HepG2 (cell line): Measurements from ENCODE around the gene RSPH4A. TPM values are rescaled to one million over a fixed set of nuclear protein-coding genes. Genes with fewer than 3 reads are reported as not detected.

Experiments used
- AKAP8 ChIP-seq: sonication (generic); formaldehyde crosslinking; IDR thresholded peaks from 2 replicates; pipeline ENCODE4 v1.5.1; 2020; ENCODE audit warnings: mild to moderate bottlenecking, missing genetic modification reagents
- ATAD3A ChIP-seq: sonication (generic); formaldehyde crosslinking; IDR thresholded peaks from 2 replicates; pipeline ENCODE4 v1.4.0; 2020; ENCODE audit warnings: missing genetic modification reagents
- FOXK2 ChIP-seq: fragments of 450-650 bp; IDR thresholded peaks from 2 replicates; pipeline ENCODE4 v1.6.1; 2016
- HDAC1 ChIP-seq: sonication (generic); formaldehyde crosslinking; IDR thresholded peaks from 2 replicates; pipeline ENCODE4 v1.5.1; 2020; ENCODE audit warnings: mild to moderate bottlenecking, missing genetic modification reagents
- JUND ChIP-seq: sonication (generic); formaldehyde crosslinking; IDR thresholded peaks from 2 replicates; pipeline ENCODE4 v1.8.0; 2022; ENCODE audit warnings: mild to moderate bottlenecking, missing genetic modification reagents
- NR2F6 ChIP-seq, 2 experiments: IDR thresholded peaks; 2 replicates each; pipeline ENCODE4 v1.6.1; 2016; ENCODE audit warnings: antibody characterized with exemption in 1 of 2, mild to moderate bottlenecking in 1 of 2
- PHF21A ChIP-seq: sonication (generic); formaldehyde crosslinking; IDR thresholded peaks from 2 replicates; pipeline ENCODE4 v1.5.0; 2020; ENCODE audit warnings: mild to moderate bottlenecking, missing genetic modification reagents
- TIGD3 ChIP-seq: sonication (generic); formaldehyde crosslinking; IDR thresholded peaks from 2 replicates; pipeline ENCODE4 v1.5.1; 2020; ENCODE audit warnings: mild to moderate bottlenecking, missing genetic modification reagents, borderline replicate concordance
- TRIM24 ChIP-seq: sonication (generic); formaldehyde crosslinking; IDR thresholded peaks from 2 replicates; pipeline ENCODE4 v1.8.0; 2022; ENCODE audit warnings: mild to moderate bottlenecking, missing genetic modification reagents
- ZBTB43 ChIP-seq: sonication (generic); formaldehyde crosslinking; conservative IDR thresholded peaks from 2 replicates; pipeline ENCODE4 v1.4.0; 2020; ENCODE audit warnings: missing genetic modification reagents
- ZNF124 ChIP-seq: sonication (generic); formaldehyde crosslinking; IDR thresholded peaks from 2 replicates; pipeline ENCODE4 v1.4.0; 2020; ENCODE audit warnings: missing genetic modification reagents
- ZNF17 ChIP-seq: sonication (generic); formaldehyde crosslinking; IDR thresholded peaks from 2 replicates; pipeline ENCODE4 v1.5.0; 2020; ENCODE audit warnings: mild to moderate bottlenecking, missing genetic modification reagents
- ZNF577 ChIP-seq: sonication (generic); formaldehyde crosslinking; IDR thresholded peaks from 2 replicates; pipeline ENCODE4 v1.4.0; 2020; ENCODE audit warnings: mild to moderate bottlenecking, low read depth, missing genetic modification reagents, borderline replicate concordance
- ZNF703 ChIP-seq: sonication (generic); formaldehyde crosslinking; IDR thresholded peaks from 2 replicates; pipeline ENCODE4 v1.5.1; 2020; ENCODE audit warnings: missing genetic modification reagents, mild to moderate bottlenecking, moderate library complexity, borderline replicate concordance
- polyA plus RNA-seq, 8 experiments: library from polyadenylated mRNA; depleted of rRNA in 3 of 8; stranded (reverse) in 7 of 8; unstranded in 1 of 8; fragments of >200 nt; fragmentation: Illumina TruSeq in 4 of 8; extraction: Trizol in 4 of 8; gene quantifications; 2 replicates each; pipeline versions ENCODE4 v1.2.1 to v1.2.3, GENCODE V29; 2011 to 2016; ENCODE audit warnings: low read depth in 4 of 8, missing spikeins in 1 of 8, mixed read lengths in 1 of 8; ENCODE audit not compliant: insufficient read depth in 1 of 8
- total RNA-seq, 5 experiments: library from RNA; depleted of rRNA; stranded (reverse); fragments of >200 nt; fragmentation: Illumina TruSeq; extraction: Trizol; gene quantifications; 2 replicates each; pipeline ENCODE4 v1.2.3, GENCODE V29; 2016; ENCODE audit warnings: low read depth in 1 of 5
- TF ChIP-seq, protein P1 (sequence below): sonication (generic); formaldehyde crosslinking; IDR thresholded peaks from 2 replicates; pipeline ENCODE4 v1.4.0; 2020; ENCODE audit warnings: mild to moderate bottlenecking, missing genetic modification reagents, borderline replicate concordance
- TF ChIP-seq, protein P2 (sequence below): sonication (generic); formaldehyde crosslinking; IDR thresholded peaks from 2 replicates; pipeline ENCODE4 v1.5.0; 2020; ENCODE audit warnings: mild to moderate bottlenecking, missing genetic modification reagents
- TF ChIP-seq, protein P3 (sequence below): sonication (generic); formaldehyde crosslinking; IDR thresholded peaks from 2 replicates; pipeline ENCODE4 v1.5.1; 2020; ENCODE audit warnings: missing genetic modification reagents, mild to moderate bottlenecking, borderline replicate concordance

The RSPH4A gene
- total and polyA plus RNA-seq, 2 of the 13 experiments (the other 11 are each of a cell fraction or from before 2014, with no cell fraction given) = 0.24 to 0.40 TPM

DNA sequence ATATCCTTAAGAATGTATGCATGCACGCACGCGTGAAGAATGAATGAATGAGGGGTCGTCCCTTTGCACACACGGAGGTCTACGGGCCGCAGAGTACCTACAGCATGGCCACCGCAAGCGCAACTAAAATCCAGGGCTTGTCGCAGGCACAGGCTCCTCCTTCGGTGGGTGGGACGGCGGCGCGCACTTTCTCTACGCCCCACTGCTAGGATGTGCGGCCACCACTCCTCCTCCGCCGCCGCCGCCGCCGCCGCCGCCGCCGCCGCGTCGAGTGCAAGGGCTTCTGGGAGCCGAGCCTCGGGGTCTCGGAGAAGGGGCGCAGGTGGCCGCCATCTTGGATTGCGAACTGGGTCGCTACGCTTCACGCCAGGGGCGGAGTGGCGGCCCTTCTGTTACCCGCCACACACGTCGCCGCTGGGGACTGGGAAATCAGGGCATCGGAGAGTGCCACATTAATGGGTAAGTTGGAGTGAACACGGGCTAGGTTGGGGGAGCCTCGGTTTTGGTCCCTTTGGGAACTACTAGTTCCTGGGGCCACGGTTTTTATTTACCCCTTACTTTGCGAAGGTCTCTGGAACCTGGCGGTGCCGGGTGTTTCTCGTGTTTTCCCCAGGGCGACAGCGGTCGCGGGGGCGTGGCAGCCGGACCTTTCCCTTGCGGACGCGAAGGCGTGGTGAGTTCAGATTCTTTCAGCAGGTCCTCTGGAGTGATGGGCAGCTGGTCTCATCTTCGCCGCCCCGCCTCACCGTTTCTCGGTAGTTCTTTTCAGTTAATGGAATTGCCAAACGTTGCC, 64.8 kb downstream of the RSPH4A start, which contains the start of gene KPNA5 (continued):
- peak; percentile 77 for TF ChIP-seq ZBTB43 (CRISPR knock-in tag)
- no peak for TF ChIP-seq TIGD3 (CRISPR knock-in tag)
- TF ChIP-seq, protein P1, sequence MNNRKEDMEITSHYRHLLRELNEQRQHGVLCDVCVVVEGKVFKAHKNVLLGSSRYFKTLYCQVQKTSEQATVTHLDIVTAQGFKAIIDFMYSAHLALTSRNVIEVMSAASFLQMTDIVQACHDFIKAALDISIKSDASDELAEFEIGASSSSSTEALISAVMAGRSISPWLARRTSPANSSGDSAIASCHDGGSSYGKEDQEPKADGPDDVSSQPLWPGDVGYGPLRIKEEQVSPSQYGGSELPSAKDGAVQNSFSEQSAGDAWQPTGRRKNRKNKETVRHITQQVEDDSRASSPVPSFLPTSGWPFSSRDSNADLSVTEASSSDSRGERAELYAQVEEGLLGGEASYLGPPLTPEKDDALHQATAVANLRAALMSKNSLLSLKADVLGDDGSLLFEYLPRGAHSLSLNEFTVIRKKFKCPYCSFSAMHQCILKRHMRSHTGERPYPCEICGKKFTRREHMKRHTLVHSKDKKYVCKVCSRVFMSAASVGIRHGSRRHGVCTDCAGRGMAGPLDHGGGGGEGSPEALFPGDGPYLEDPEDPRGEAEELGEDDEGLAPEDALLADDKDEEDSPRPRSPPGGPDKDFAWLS (CRISPR knock-in tag) = peak; percentile 70; the same call in 1 of the 2 replicates
- TF ChIP-seq TRIM24 (CRISPR knock-in tag) = no peak
- peak; percentile 87 for TF ChIP-seq PHF21A
- no peak for TF ChIP-seq ZNF577 (CRISPR knock-in tag)
- TF ChIP-seq ZNF17 (CRISPR knock-in tag) = no peak
- no peak for TF ChIP-seq FOXK2
- TF ChIP-seq, protein P2, sequence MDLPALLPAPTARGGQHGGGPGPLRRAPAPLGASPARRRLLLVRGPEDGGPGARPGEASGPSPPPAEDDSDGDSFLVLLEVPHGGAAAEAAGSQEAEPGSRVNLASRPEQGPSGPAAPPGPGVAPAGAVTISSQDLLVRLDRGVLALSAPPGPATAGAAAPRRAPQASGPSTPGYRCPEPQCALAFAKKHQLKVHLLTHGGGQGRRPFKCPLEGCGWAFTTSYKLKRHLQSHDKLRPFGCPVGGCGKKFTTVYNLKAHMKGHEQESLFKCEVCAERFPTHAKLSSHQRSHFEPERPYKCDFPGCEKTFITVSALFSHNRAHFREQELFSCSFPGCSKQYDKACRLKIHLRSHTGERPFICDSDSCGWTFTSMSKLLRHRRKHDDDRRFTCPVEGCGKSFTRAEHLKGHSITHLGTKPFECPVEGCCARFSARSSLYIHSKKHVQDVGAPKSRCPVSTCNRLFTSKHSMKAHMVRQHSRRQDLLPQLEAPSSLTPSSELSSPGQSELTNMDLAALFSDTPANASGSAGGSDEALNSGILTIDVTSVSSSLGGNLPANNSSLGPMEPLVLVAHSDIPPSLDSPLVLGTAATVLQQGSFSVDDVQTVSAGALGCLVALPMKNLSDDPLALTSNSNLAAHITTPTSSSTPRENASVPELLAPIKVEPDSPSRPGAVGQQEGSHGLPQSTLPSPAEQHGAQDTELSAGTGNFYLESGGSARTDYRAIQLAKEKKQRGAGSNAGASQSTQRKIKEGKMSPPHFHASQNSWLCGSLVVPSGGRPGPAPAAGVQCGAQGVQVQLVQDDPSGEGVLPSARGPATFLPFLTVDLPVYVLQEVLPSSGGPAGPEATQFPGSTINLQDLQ (CRISPR knock-in tag) = peak; percentile 82
- TF ChIP-seq JUND (CRISPR knock-in tag) = no peak
- TF ChIP-seq ZNF703 = no peak
- TF ChIP-seq, protein P3, sequence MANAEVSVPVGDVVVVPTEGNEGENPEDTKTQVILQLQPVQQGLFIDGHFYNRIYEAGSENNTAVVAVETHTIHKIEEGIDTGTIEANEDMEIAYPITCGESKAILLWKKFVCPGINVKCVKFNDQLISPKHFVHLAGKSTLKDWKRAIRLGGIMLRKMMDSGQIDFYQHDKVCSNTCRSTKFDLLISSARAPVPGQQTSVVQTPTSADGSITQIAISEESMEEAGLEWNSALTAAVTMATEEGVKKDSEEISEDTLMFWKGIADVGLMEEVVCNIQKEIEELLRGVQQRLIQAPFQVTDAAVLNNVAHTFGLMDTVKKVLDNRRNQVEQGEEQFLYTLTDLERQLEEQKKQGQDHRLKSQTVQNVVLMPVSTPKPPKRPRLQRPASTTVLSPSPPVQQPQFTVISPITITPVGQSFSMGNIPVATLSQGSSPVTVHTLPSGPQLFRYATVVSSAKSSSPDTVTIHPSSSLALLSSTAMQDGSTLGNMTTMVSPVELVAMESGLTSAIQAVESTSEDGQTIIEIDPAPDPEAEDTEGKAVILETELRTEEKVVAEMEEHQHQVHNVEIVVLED (CRISPR knock-in tag) = peak; percentile 98
- TF ChIP-seq ZNF124 (CRISPR knock-in tag) = no peak
- 0 out of 2 replicates have a peak, but pooled peaks have one; percentile 7 for TF ChIP-seq NR2F6 (IDR thresholded peaks at IDR 0.05)
- TF ChIP-seq NR2F6 (CRISPR knock-in tag; IDR thresholded peaks at IDR 0.05) = peak; percentile 49
- peak; percentile 64 for TF ChIP-seq HDAC1 (CRISPR knock-in tag)
- TF ChIP-seq AKAP8 (CRISPR knock-in tag) = 0 out of 2 replicates have a peak, but pooled peaks have one; percentile 51
- no peak for TF ChIP-seq ATAD3A (CRISPR knock-in tag)
